Activated T-cell treated with anti-CD3 and anti-CD28 coated beads for 1 hour (primary cell): ENCODE measurements around the gene ELAVL2.

ENCODE experiments used
- DNase-seq: peaks from one replicate; pipeline ENCODE4 v3.0.0-alpha.2; 2020; ENCODE audit warnings: low read depth

Gene ELAVL2

GRCh38 chr9:23826120-23826629 lies at the start of gene ELAVL2:
Gene ELAVL2, minus strand, starts transcription at chr9:23826240. Its CDS starts 64,006 bp downstream, at chr9:23762234.
- no peak for DNase-seq

- no peak for DNase-seq
Measured at GRCh38 chr9:23858234-23858633, 32.2 kb upstream of the ELAVL2 start.

GRCh38 chr9:23855873-23856604 lies 30.0 kb upstream of the ELAVL2 start:
- DNase-seq: no peak

- DNase-seq: no peak
Measured at GRCh38 chr9:23850690-23851629, 24.9 kb upstream of the ELAVL2 start.

- DNase-seq: no peak
Measured at GRCh38 chr9:23850242-23850689, 24.2 kb upstream of the ELAVL2 start.

- DNase-seq: no peak
Measured at GRCh38 chr9:23849379-23850035, 23.5 kb upstream of the ELAVL2 start.

- DNase-seq: no peak
Measured at GRCh38 chr9:23842565-23843129, 16.6 kb upstream of the ELAVL2 start.

GRCh38 chr9:23841304-23841703 lies 15.3 kb upstream of the ELAVL2 start:
- DNase-seq: no peak

- no peak for DNase-seq
Measured at GRCh38 chr9:23837038-23837437, 11.0 kb upstream of the ELAVL2 start.

- DNase-seq: no peak
Measured at GRCh38 chr9:23830929-23831730, 5.1 kb upstream of the ELAVL2 start.

GRCh38 chr9:23830476-23830805 lies 4.4 kb upstream of the ELAVL2 start:
- no peak for DNase-seq

GRCh38 chr9:23829580-23830475 lies 3.8 kb upstream of the ELAVL2 start:
- no peak for DNase-seq

GRCh38 chr9:23825700-23826099 lies 340 bp downstream of the ELAVL2 start:
- no peak for DNase-seq

- no peak for DNase-seq
Measured at GRCh38 chr9:23824830-23825591, 1.0 kb downstream of the ELAVL2 start.

- DNase-seq: no peak
Measured at GRCh38 chr9:23823986-23824829, 1.8 kb downstream of the ELAVL2 start.

GRCh38 chr9:23823269-23823668 lies 2.8 kb downstream of the ELAVL2 start:
- DNase-seq: no peak

- DNase-seq: no peak
Measured at GRCh38 chr9:23822261-23823169, 3.5 kb downstream of the ELAVL2 start.
